CD4-positive, alpha-beta memory T cell (primary cell): Measurements from ENCODE around the gene NOL4L. TPM values are rescaled to one million over a fixed set of nuclear protein-coding genes. Genes with fewer than 3 reads are reported as not detected.

Experiments used
- CTCF ChIA-PET: fragments of 350-600 bp; sonication (Branson Sonifier 250); formaldehyde crosslinking; loops from one replicate; lab custom pipeline; 2021; ENCODE audit warnings: inconsistent platforms; ENCODE audit not compliant: partially characterized antibody; lab: Charles Lee
- POLR2A ChIA-PET: fragments of 350-600 bp; sonication (Branson Sonifier 250); formaldehyde crosslinking; loops from one replicate; lab custom pipeline; 2021; ENCODE audit not compliant: partially characterized antibody; lab: Charles Lee
- DNase-seq, 5 donors: peaks; one replicate each; pipeline versions ENCODE4 v3.0.0 to v3.0.0-alpha.2; 2020 to 2022; ENCODE audit warnings: mixed read lengths in 1 of 5
- H3K27ac ChIP-seq: one replicate; pipeline ENCODE4 v1.7.0; 2013; ENCODE audit warnings: low read depth, low read length
- H3K27me3 ChIP-seq: 2 replicates; pipeline ENCODE4 v1.7.0; 2013; ENCODE audit warnings: mild to moderate bottlenecking, low read length, moderate library complexity; ENCODE audit not compliant: insufficient read depth
- H3K36me3 ChIP-seq: 2 replicates; pipeline ENCODE4 v1.7.0; 2013; ENCODE audit warnings: mild to moderate bottlenecking, low read length, moderate library complexity; ENCODE audit not compliant: insufficient read depth
- H3K4me1 ChIP-seq: 2 replicates; pipeline ENCODE4 v1.7.0; 2013; ENCODE audit warnings: mild to moderate bottlenecking, low read length, moderate library complexity; ENCODE audit not compliant: insufficient read depth
- H3K4me3 ChIP-seq, 2 donors: one replicate each; pipeline ENCODE4 v1.7.0; 2013; ENCODE audit warnings: low read length in 2 of 2, mild to moderate bottlenecking in 1 of 2
- H3K9me3 ChIP-seq, 2 donors: one replicate each; pipeline ENCODE4 v1.7.0; 2013; ENCODE audit warnings: low read length in 2 of 2, control low read depth in 1 of 2; ENCODE audit not compliant: control insufficient read depth in 1 of 2
- H3K27ac Mint-ChIP-seq, 7 donors: one replicate each; pipeline ENCODE4 v1.8.0; 2020 to 2021; ENCODE audit warnings: mixed read lengths in 7 of 7, mild to moderate bottlenecking in 6 of 7, inconsistent platforms in 3 of 7, moderate library complexity in 3 of 7
- H3K27me3 Mint-ChIP-seq, 2 donors: one replicate each; pipeline ENCODE4 v1.8.0; 2020 to 2021; ENCODE audit warnings: mixed read lengths in 2 of 2
- H3K36me3 Mint-ChIP-seq, 2 donors: one replicate each; pipeline ENCODE4 v1.8.0; 2020 to 2021; ENCODE audit warnings: mixed read lengths in 2 of 2, inconsistent platforms in 1 of 2, mild to moderate bottlenecking in 1 of 2
- H3K4me1 Mint-ChIP-seq, 4 donors: one replicate each; pipeline ENCODE4 v1.8.0; 2020 to 2021; ENCODE audit warnings: mixed read lengths in 4 of 4, mild to moderate bottlenecking in 1 of 4
- H3K4me3 Mint-ChIP-seq, 8 donors: one replicate each; pipeline ENCODE4 v1.8.0; 2020 to 2021; ENCODE audit warnings: mixed read lengths in 8 of 8, mild to moderate bottlenecking in 7 of 8, moderate library complexity in 6 of 8, inconsistent platforms in 3 of 8
- H3K9me3 Mint-ChIP-seq, 8 donors: one replicate each; pipeline ENCODE4 v1.8.0; 2020 to 2021; ENCODE audit warnings: mixed read lengths in 8 of 8, mild to moderate bottlenecking in 5 of 8, inconsistent platforms in 3 of 8, moderate library complexity in 1 of 8
- intact Hi-C: fragments of 100-400 bp; cut with micrococcal nuclease; formaldehyde crosslinking; loops from one replicate; pipeline ENCODE4 v1.15.1; 2023
- polyA plus RNA-seq, 2 donors: library from polyadenylated mRNA; unstranded; fragments of 300-500 nt; fragmentation: Illumina TruSeq; gene quantifications; one replicate each; pipeline ENCODE4 v1.2.3, GENCODE V29; 2021
- total RNA-seq, 2 experiments: library from RNA; stranded (reverse); gene quantifications; one replicate each; pipeline ENCODE4 v1.2.3, GENCODE V29; 2021

NOL4L gene
- total and polyA plus RNA-seq, 4 experiments from 2014 or later, result 7.0 to 74.2 (median 47.5) TPM

DNA sequence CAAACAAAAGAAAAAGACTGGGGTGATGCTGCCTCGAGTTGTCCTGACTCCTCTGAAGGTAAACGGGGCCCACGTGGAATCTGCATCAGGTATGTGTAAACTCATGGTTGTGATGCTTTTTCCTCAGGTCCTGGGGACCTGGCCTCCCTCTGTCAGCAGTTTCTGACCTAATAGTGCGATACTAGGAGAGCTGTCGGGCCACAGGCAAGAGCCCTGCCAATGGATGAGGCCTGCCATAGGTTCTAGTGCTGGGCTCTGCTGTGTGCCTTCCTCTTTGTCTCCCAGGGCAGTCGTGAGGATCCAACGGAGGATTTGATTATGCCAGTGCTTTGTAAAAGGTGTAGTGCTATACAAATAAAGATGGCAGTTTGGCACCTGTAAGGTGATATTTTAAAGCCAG is 155.8 kb downstream of the NOL4L start:
- DNase-seq, result no peak
- H3K4me3 ChIP-seq, result no peak overlapping the region
- H3K9me3 Mint-ChIP-seq, result peaks cover 0 to 2% (median 0%) of the 10 kb centered on the region in 8 donors
- H3K27ac ChIP-seq, result no peak overlapping the region
- ChIA-PET CTCF (no interaction called here), POLR2A (no interaction called here)
- H3K27me3 Mint-ChIP-seq, result no peaks in the 10 kb centered on the region
- peaks cover 55 to 70% of the 10 kb centered on the region in 2 donors for H3K36me3 Mint-ChIP-seq
- no peaks in the 10 kb centered on the region for H3K27me3 ChIP-seq
- H3K9me3 ChIP-seq, result no peaks in the 10 kb centered on the region
- H3K4me3 Mint-ChIP-seq, result no peak overlapping the region
- peaks cover 11 to 13% (median 12%) of the 10 kb centered on the region in 4 donors for H3K4me1 Mint-ChIP-seq
- peak overlapping the region in 2 of 7 donors; percentile 54 to 72 for H3K27ac Mint-ChIP-seq
- peaks cover 67% of the 10 kb centered on the region for H3K36me3 ChIP-seq
- intact Hi-C loops, result no loop called here
- no peaks in the 10 kb centered on the region for H3K4me1 ChIP-seq

DNA sequence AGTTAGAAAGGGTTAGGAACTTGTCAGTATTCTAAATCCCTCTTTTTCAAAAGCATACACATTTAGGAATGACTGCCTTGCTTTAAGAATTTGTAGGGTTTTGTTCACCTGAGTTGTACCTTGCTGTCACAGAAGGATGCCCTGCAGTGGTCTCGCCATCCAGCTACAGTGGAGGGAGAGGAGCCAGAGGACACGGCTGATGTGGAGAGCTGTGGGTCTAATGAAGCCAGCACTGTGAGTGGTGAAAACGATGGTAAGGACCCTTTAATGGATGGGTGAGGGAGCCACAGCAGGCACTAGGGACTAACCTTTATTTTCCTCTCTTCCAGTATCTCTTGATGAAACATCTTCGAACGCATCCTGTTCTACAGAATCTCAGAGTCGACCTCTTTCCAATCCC is 157.1 kb downstream of the NOL4L start:
- intact Hi-C loops, result no loop called here
- Mint-ChIP-seq H3K27me3 (no peaks in the 10 kb centered on the region), H3K27ac (peak overlapping the region in 5 of 7 donors; percentile 19 to 77 (median 64)), H3K4me1 (peaks cover 11 to 13% (median 12%) of the 10 kb centered on the region in 4 donors), H3K9me3 (peaks cover 0 to 2% (median 0%) of the 10 kb centered on the region in 8 donors), H3K4me3 (no peak overlapping the region), H3K36me3 (peaks cover 44 to 58% of the 10 kb centered on the region in 2 donors)
- Histone ChIP-seq H3K27ac (no peak overlapping the region), H3K27me3 (no peaks in the 10 kb centered on the region), H3K4me3 (no peak overlapping the region), H3K4me1 (no peaks in the 10 kb centered on the region), H3K36me3 (peaks cover 54% of the 10 kb centered on the region), H3K9me3 (no peaks in the 10 kb centered on the region)
- ChIA-PET POLR2A (no interaction called here), CTCF (interaction anchor here (1.9 kb wide), 1 partner anchor 11 kb away, joined by 6 read pairs; no protein-coding TSS in a partner anchor)
- no peak for DNase-seq

DNA sequence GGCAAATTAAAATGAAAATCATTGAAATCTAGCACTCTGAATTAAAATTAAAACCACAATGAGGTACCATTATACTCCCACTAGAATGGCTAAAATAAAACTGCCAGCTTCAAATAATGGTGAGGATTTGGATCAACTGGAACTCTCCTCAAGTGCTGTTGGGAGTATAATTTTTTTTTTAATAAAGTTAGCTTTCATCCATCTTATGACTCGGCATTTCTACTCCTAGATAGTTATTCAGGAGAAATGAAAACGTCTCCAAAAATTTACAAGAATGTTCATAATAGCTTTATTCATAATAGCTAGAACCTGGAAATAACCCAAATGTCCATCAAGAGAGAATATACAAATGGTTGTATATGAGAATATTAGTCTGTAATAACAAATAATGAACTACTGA is 163.8 kb downstream of the NOL4L start:
- no peaks in the 10 kb centered on the region for H3K4me1 ChIP-seq
- no peaks in the 10 kb centered on the region for H3K9me3 ChIP-seq
- DNase-seq, result no peak
- no peak overlapping the region for H3K4me3 ChIP-seq
- Mint-ChIP-seq H3K9me3 (peaks cover 0 to 2% (median 0%) of the 10 kb centered on the region in 8 donors), H3K4me3 (no peak overlapping the region), H3K27ac (no peak overlapping the region), H3K4me1 (peaks cover 14 to 31% (median 22%) of the 10 kb centered on the region in 4 donors), H3K36me3 (peaks cover 9 to 11% of the 10 kb centered on the region in 2 donors), H3K27me3 (no peaks in the 10 kb centered on the region)
- ChIA-PET CTCF (interaction anchor here (0.7 kb wide), 1 partner anchor 13 kb away, joined by 3 read pairs; no protein-coding TSS in a partner anchor), POLR2A (interaction anchor here (0.6 kb wide), 1 partner anchor 17 kb away, joined by 3 read pairs; no protein-coding TSS in a partner anchor)
- no peak overlapping the region for H3K27ac ChIP-seq
- intact Hi-C loops, result no loop called here
- no peaks in the 10 kb centered on the region for H3K27me3 ChIP-seq
- no peaks in the 10 kb centered on the region for H3K36me3 ChIP-seq

DNA sequence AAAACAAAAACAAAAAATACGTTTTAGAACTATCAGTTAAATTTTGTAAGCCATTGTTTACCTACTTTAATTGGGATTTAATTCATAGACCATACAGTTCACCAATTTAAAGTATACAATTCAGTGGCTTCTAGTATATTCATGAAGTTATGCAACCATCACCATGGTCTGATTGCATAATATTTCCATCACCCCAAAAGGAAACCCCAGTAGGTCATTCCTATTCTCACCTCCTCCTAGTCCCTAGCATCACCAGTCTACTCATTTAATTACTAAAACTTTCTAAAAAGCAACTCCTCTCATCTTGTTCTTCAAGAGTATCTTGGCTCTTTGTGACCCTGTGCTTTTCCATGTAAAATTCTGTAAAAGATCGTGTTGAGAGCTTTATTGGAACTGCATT is 166.8 kb downstream of the NOL4L start:
- intact Hi-C loops, result no loop called here
- H3K4me1 ChIP-seq, result peaks cover 19% of the 10 kb centered on the region
- H3K4me3 ChIP-seq, result no peak overlapping the region
- peaks cover 0 to 2% (median 0%) of the 10 kb centered on the region in 8 donors for H3K9me3 Mint-ChIP-seq
- peaks cover 14 to 22% of the 10 kb centered on the region in 2 donors for H3K36me3 Mint-ChIP-seq
- peak overlapping the region in 5 of 7 donors; percentile 6 to 71 (median 53) for H3K27ac Mint-ChIP-seq
- no peaks in the 10 kb centered on the region for H3K9me3 ChIP-seq
- no peak overlapping the region for H3K27ac ChIP-seq
- H3K27me3 Mint-ChIP-seq, result no peaks in the 10 kb centered on the region
- peaks cover 32 to 52% (median 37%) of the 10 kb centered on the region in 4 donors for H3K4me1 Mint-ChIP-seq
- H3K4me3 Mint-ChIP-seq, result no peak overlapping the region
- no peaks in the 10 kb centered on the region for H3K27me3 ChIP-seq
- POLR2A ChIA-PET, result interaction anchor here (1.0 kb wide), 1 partner anchor 22 kb away, joined by 3 read pairs; no protein-coding TSS in a partner anchor
- DNase-seq, result no peak
- no peaks in the 10 kb centered on the region for H3K36me3 ChIP-seq
- CTCF ChIA-PET, result interaction anchor here (0.6 kb wide), 1 partner anchor 443 kb away, joined by 3 read pairs; no protein-coding TSS in a partner anchor

DNA sequence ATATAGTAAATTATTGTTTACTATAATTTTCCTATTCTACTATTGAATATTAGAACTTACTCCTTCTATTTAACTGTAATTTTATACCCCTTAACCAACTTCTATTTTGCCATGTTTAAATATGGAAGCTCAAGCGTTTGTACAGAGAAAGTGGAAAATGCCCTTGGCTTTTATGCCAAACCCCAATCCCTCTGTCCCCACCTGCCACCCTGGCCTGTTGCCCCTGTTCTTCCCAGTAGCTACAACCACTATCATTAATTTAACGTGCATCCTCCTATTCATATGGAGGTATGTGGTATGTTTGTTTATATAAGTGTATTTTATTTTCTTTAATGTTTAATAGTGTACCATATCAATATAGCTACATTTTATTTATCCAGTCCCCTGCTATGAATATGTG is 168.9 kb downstream of the NOL4L start:
- Mint-ChIP-seq H3K9me3 (peaks cover 0 to 4% (median 0%) of the 10 kb centered on the region in 8 donors), H3K4me1 (peaks cover 42 to 64% (median 47%) of the 10 kb centered on the region in 4 donors), H3K4me3 (peak overlapping the region in 1 of 8 donors; percentile 40), H3K27me3 (no peaks in the 10 kb centered on the region), H3K36me3 (peaks cover 24 to 25% of the 10 kb centered on the region in 2 donors), H3K27ac (peak overlapping the region in 2 of 7 donors; percentile 61 to 74)
- Histone ChIP-seq H3K27ac (no peak overlapping the region), H3K4me1 (peaks cover 33% of the 10 kb centered on the region), H3K27me3 (no peaks in the 10 kb centered on the region), H3K4me3 (no peak overlapping the region), H3K36me3 (no peaks in the 10 kb centered on the region), H3K9me3 (no peaks in the 10 kb centered on the region)
- ChIA-PET CTCF (interaction anchor here (0.5 to 1.3 kb wide), 3 partner anchors 9 to 24 kb away, joined by 3 to 6 read pairs (median 3); no protein-coding TSS in a partner anchor), POLR2A (no interaction called here)
- DNase-seq, result no peak
- intact Hi-C loops, result no loop called here

DNA sequence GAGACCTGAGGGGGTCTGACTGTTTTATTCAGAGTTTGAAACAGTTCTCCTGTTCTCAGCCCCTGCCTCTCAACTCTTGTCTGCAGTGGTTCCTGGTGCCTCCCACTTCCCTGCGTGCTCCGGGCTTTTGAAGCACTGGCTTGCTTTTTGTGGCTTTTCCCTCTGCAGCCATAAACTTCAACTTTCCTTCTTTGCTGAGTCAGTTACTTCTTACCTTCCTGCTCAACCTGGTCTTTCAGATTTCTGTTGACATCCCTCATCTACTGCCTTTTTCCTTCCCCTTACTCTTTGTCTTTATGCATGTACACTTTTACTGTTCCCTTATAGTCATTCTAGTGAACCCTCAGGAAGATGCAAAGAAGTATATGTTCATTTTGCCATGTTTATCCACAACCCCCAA is 169.6 kb downstream of the NOL4L start:
- Mint-ChIP-seq H3K4me3 (peak overlapping the region in 2 of 8 donors; percentile 0 to 46), H3K36me3 (peaks cover 21 to 23% of the 10 kb centered on the region in 2 donors), H3K9me3 (peaks cover 0 to 4% (median 0%) of the 10 kb centered on the region in 8 donors), H3K27me3 (no peaks in the 10 kb centered on the region), H3K4me1 (peaks cover 40 to 64% (median 47%) of the 10 kb centered on the region in 4 donors), H3K27ac (peak overlapping the region in 4 of 7 donors; percentile 3 to 78 (median 39))
- Histone ChIP-seq H3K36me3 (no peaks in the 10 kb centered on the region), H3K4me1 (peaks cover 33% of the 10 kb centered on the region), H3K27ac (no peak overlapping the region), H3K4me3 (no peak overlapping the region), H3K9me3 (no peaks in the 10 kb centered on the region), H3K27me3 (no peaks in the 10 kb centered on the region)
- CTCF ChIA-PET, result no interaction called here
- POLR2A ChIA-PET, result no interaction called here
- intact Hi-C loops, result no loop called here
- no peak for DNase-seq

DNA sequence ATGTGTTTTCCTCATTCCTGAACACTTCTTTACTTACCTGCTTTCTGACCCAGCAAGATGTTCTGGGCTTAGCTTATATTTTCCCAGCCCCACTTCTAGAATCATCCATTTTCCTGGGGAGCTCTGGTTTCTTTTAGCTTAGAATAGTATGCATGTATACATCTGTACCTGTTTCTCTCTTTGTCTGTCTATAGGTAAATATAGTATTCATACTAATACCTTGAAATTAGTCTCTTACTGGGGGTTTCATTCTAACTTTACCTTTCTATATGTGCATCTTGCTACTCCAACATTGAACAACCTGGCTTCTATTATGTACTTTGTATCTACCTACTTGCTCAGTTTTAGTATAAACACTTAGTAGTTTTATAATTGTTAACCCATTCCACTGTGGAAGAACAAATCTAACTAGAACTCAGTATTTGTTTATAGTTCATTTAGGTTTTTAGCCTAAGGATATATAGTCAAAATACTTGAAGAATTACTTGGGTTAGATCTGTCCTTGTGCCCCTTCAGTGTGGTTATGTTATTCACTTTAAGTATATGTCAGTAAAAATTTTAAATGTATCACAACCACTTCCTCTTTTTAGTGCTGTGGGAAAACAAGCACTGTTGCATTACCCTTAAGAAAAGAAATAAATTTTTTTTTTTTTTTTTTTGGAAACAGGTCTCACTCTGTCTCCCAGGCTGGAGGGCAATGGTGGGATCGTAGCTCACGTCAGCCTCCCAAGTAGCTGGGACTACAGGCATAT is 173.0 kb downstream of the NOL4L start:
- POLR2A ChIA-PET, result no interaction called here
- H3K4me3 Mint-ChIP-seq, result no peak overlapping the region
- peaks cover 46% of the 10 kb centered on the region for H3K4me1 ChIP-seq

More for the DNA sequence above, 173.0 kb downstream of the NOL4L start:
- H3K9me3 ChIP-seq, result no peaks in the 10 kb centered on the region
- no peak overlapping the region for H3K4me3 ChIP-seq
- DNase-seq, result no peak
- H3K27me3 ChIP-seq, result no peaks in the 10 kb centered on the region
- peak overlapping the region in 3 of 7 donors; percentile 8 to 59 (median 42) for H3K27ac Mint-ChIP-seq
- peaks cover 17 to 22% of the 10 kb centered on the region in 2 donors for H3K36me3 Mint-ChIP-seq
- H3K27me3 Mint-ChIP-seq, result no peaks in the 10 kb centered on the region
- H3K27ac ChIP-seq, result no peak overlapping the region
- H3K9me3 Mint-ChIP-seq, result peaks cover 0 to 2% (median 0%) of the 10 kb centered on the region in 8 donors
- no peaks in the 10 kb centered on the region for H3K36me3 ChIP-seq
- intact Hi-C loops, result no loop called here
- H3K4me1 Mint-ChIP-seq, result peaks cover 37 to 62% (median 54%) of the 10 kb centered on the region in 4 donors
- CTCF ChIA-PET, result interaction anchor here (0.7 kb wide), 1 partner anchor 104 kb away, joined by 3 read pairs; no protein-coding TSS in a partner anchor
